Measurements from ENCODE around the gene TREH.
A peak's percentile ranks its signal among the peaks of the same experiment; 100 is the strongest.

Gene TREH

GRCh38 chr11:118631142-118631909 is 48.1 kb downstream of the TREH start:
- H3K4me3 ChIP-seq (ENCODE audit: low read depth, low read length): no peak overlapping the region

GRCh38 chr11:118629761-118630661 is 49.4 kb downstream of the TREH start:
- no peak overlapping the region for H3K4me3 ChIP-seq (ENCODE audit: low read depth, low read length)

- no peak overlapping the region for H3K4me3 ChIP-seq (ENCODE audit: low read depth, low read length)
Measured at GRCh38 chr11:118628861-118629549, 50.4 kb downstream of the TREH start.

- no peak overlapping the region for H3K4me3 ChIP-seq (ENCODE audit: low read depth, low read length)
Measured at GRCh38 chr11:118628432-118628831, 51.0 kb downstream of the TREH start.

DNA sequence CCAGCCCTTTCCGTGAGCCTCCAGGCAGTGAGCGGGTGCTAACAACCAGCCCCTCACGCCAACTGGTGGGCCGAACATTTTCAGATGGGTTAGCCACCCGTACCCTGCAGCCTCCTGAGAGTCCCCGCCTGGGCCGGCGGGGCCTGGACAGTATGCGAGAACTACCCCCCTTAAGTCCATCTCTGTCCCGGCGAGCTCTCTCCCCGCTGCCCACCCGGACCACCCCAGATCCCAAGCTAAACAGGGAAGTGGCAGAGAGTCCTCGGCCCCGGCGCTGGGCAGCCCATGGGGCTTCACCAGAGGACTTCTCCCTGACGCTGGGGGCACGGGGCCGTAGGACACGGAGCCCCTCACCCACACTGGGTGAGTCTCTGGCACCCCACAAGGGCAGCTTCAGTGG is 51.4 kb downstream of the TREH start:
- H3K4me3 ChIP-seq (ENCODE audit: low read depth, low read length): no peak overlapping the region

- no peak overlapping the region for H3K4me3 ChIP-seq (ENCODE audit: low read depth, low read length)
Measured at GRCh38 chr11:118627566-118627965, 51.9 kb downstream of the TREH start.

DNA sequence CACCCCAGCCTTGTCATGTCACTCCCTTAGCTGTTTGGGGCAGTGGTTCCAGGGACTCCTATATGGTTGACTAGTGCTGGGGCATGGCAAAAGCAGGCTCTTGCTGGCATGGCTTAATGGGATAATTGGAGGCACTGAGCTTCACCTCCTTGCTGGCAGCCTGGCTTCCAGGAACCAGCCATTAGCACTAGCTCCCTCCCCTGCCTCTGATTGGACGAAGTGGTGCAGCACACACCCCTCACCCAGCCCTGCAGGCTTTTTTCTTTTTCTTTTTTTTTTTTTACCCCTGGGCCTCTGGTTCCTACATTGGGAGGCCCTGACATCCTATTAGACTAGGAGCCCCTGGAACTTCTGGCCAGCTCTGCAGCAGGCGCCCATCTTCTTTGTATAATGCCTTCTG is 53.5 kb downstream of the TREH start:
- H3K4me3 ChIP-seq (ENCODE audit: low read depth, low read length): no peak overlapping the region

GRCh38 chr11:118625036-118625690 is 54.3 kb downstream of the TREH start:
- H3K4me3 ChIP-seq (ENCODE audit: low read depth, low read length): no peak overlapping the region

DNA sequence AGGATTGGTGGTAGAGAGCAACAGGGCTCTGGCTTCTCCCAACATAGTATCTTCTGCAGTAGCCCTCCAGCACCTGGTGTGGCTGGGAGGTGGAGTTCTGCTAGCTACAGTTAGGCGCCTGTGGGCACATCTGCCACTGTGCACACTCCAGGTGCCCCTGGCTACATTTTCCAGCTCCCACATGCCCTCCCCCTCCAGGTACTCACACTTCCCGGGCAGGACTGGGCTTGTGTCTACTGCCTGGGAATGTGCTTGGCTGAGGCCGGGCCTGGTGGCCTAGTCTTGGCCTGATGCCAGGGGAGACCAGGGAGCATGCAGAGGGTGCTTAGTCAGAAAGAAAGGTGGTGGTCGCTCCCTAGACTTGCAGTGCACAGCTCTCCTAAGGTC is 56.2 kb downstream of the TREH start:
- H3K4me3 ChIP-seq (ENCODE audit: low read depth, low read length): no peak overlapping the region

DNA sequence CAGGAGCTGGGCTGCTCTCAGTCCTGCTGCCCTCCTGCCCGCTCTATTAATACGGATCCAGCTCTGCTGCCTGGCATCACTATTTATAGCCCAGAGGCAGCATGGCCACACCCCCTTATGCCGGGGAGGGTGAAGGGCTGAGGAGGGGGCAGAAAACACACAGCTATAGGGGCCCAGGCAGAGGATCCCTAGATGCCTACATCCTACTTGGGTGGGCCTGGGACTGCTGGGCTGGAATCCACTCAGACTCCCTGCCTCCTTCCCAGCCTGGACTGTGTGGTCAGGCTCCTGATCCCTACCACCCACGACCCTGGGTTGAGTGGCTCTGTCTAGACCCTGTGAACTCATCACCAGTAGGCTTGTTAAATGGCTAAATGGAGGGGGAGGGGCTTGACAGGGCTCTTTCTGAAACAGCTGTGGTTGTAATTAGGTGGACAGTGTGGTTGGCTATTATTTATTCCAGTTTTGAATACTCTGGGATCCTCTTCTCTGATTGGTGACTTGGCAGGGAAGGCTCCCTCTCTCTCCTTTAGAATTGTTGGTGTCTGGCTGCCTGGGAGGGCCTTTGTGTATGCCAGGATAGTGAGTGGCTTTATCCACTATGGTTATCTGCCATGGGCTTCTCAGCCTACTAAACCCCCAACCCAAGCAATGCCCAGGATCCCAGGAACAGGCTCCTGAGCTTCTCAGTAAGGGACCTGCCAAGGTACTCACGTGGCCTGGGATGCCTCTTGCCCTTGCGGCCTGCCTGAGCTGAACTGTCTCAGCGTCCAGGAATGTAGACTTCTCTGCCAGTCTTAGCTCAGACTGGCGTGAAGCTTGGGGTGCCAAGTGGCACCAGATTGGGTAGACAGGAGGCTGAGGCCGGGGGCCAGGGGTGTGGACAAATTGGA is 56.8 kb downstream of the TREH start:
- H3K4me3 ChIP-seq (ENCODE audit: low read depth, low read length): no peak overlapping the region

- peak overlapping the region; percentile 63 for H3K4me3 ChIP-seq (ENCODE audit: low read depth, low read length)
Measured at GRCh38 chr11:118621784-118622375, 57.6 kb downstream of the TREH start.

DNA sequence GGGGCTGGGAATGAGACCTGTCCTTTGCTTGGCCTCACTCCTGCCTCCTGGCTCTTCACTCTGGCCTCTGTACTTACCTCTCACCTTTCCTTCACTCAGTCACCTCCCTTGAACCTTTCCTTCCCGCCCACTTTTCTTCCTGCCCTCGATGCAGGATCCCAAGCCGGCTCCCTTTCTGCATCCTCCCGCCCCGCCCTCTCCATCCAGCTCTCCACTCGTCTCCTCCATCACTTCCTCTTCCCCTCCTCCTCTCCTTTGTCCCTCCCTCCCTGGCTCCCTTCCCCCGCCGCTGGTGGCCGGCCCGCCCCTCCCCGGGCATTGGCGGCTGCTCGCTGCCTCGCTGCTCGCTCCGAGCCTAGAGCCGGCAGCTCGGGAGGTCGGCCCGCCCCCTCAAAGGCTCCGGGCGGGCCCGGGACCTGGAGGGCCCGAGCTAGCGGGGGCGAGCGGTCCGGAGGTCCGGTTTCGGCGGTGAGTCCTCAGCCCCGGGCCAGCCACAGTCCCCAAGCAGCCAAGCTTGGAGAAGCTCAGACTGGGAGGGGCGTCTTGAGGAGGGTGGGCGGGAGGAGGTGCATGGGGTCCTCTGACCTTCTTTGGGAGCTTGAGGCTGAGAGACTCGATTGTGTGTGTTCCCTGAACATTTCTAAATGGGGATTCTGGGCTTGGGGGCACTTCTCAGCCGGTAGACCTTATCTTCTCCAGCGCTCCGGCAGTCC is 58.2 kb downstream of the TREH start:
- H3K4me3 ChIP-seq (ENCODE audit: low read depth, low read length): peak overlapping the region; percentile 63

DNA sequence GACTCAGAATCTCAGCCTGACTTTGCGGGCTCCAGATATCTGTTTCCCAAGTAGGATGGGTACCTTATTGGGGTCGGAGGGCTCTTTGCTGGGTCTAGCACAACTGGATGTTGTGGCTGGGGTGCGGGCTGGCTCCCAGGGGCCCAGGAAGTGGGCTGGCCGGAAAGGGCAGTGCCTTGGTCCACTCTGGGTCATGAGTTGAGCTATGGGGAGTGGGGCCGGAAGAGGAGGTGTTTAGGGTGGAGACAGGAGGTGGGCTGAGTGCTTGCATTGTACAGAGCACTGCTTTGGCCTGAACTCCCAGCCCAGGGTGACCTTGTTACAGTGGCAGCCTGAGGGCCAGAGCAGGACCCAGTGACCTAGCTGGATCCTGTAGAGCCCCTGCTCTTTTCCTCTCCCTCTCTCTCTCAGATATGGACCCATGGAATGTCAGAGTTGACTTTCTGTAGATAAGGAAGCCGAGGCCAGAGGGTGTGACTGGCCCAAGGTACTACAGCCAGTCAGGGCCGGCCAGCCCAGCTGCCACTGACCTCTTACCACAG is 58.9 kb downstream of the TREH start:
- H3K4me3 ChIP-seq (ENCODE audit: low read depth, low read length): peak overlapping the region; percentile 63

DNA sequence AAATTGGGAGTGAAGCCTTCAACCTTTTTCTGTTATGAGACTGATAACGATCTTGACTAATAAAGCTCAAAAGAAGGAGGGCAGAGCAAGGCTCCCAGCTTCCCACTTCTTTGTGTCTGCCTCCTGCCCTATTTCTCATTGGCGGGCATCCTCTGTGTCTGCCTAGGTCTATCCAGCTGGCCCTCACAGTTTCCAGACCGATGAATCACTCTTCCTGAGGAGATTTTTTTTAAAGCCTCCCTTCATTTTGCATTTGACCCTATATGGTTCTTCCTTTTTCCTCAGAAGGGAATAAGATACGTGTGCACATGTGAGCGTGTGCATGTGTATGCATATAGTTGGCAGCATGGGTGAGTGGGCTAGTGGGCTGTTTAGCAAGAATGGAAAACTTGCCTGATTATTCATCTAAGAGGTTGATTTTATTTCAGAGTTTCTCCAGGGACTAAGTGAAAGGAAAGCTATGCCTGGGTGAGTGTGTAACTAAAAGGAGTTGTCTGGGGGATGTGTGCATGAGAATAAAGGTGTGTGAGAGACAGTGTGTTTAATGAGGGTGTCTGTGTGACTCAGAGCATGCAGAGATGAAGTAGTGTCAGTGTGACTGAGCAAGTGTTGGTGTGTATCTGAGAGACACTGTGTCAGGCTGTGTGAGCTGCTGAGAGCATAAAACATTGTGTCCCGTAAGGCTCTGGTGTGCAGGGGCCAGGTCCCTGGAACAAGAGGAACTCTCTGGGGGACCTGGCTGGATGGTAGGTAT is 59.8 kb downstream of the TREH start:
- no peak overlapping the region for H3K4me3 ChIP-seq (ENCODE audit: low read depth, low read length)

GRCh38 chr11:118618991-118619375 is 60.5 kb downstream of the TREH start:
- no peak overlapping the region for H3K4me3 ChIP-seq (ENCODE audit: low read depth, low read length)

GRCh38 chr11:118618115-118618990 is 61.1 kb downstream of the TREH start:
- no peak overlapping the region for H3K4me3 ChIP-seq (ENCODE audit: low read depth, low read length)

GRCh38 chr11:118615976-118616371 is 63.5 kb downstream of the TREH start:
- H3K4me3 ChIP-seq (ENCODE audit: low read depth, low read length): no peak overlapping the region

Measured in iPS-11a (cell line).